Measurements from ENCODE around the gene NFATC2. TPM values are rescaled to one million over a fixed set of nuclear protein-coding genes. Genes with fewer than 3 reads are reported as not detected.

NFATC2 gene
- total and polyA plus RNA-seq, 2 experiments from 2014 or later, result 0.52 to 0.59 TPM

DNA sequence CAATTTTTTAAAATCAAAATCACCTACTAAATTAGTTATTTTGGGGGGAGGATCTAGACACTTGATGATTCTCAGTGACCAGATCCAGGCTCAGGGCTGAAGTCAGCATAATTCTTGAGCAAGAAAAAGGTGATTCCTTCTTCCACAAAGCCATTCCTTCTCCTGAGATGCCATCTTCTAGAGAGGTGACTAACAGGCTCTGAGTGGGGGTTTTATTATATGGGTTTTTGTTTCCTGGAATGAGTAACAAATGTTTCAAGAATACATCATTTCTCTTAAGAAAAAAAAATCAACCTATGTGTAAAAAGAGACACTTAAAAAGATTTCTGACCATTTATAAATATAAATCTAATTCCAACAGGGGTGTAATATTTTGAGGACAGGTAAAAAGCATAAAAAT is 154.3 kb downstream of the NFATC2 start:
- no peaks in the 10 kb centered on the region for H3K27me3 ChIP-seq (ENCODE audit: insufficient read depth)
- H3K4me3 ChIP-seq, result no peak overlapping the region
- H3K4me1 ChIP-seq (ENCODE audit: insufficient read depth), result peaks cover 43% of the 10 kb centered on the region
- H3K4me1 Mint-ChIP-seq, result peaks cover 50% of the 10 kb centered on the region
- H3K4me3 Mint-ChIP-seq, result no peak overlapping the region
- no peaks in the 10 kb centered on the region for H3K9me2 ChIP-seq (ENCODE audit: insufficient read depth)
- H3K79me2 ChIP-seq (replicated peaks; ENCODE audit: insufficient read depth), result no peaks in the 10 kb centered on the region
- H3F3A ChIP-seq (replicated peaks; ENCODE audit: low read depth), result no peaks in the 10 kb centered on the region
- no peak for TF ChIP-seq NANOG (IDR thresholded peaks at IDR 0.05; ENCODE audit: borderline replicate concordance)
- TF ChIP-seq, protein P1, sequence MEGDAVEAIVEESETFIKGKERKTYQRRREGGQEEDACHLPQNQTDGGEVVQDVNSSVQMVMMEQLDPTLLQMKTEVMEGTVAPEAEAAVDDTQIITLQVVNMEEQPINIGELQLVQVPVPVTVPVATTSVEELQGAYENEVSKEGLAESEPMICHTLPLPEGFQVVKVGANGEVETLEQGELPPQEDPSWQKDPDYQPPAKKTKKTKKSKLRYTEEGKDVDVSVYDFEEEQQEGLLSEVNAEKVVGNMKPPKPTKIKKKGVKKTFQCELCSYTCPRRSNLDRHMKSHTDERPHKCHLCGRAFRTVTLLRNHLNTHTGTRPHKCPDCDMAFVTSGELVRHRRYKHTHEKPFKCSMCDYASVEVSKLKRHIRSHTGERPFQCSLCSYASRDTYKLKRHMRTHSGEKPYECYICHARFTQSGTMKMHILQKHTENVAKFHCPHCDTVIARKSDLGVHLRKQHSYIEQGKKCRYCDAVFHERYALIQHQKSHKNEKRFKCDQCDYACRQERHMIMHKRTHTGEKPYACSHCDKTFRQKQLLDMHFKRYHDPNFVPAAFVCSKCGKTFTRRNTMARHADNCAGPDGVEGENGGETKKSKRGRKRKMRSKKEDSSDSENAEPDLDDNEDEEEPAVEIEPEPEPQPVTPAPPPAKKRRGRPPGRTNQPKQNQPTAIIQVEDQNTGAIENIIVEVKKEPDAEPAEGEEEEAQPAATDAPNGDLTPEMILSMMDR (conservative IDR thresholded peaks at IDR 0.05; ENCODE audit: low read depth in 2 of 2), result no peak
- TF ChIP-seq JUNB (IDR thresholded peaks at IDR 0.05; ENCODE audit: unreplicated experiment), result no peak
- no peaks in the 10 kb centered on the region for H4K20me1 ChIP-seq (replicated peaks; ENCODE audit: insufficient read depth)
- H3K27ac Mint-ChIP-seq, result no peak overlapping the region
- ATAC-seq (no peak), DNase-seq (ENCODE audit: low spot score) (no peak)
- no peaks in the 10 kb centered on the region for H3K36me3 ChIP-seq (ENCODE audit: insufficient read depth)
- no peak overlapping the region for H2AFZ ChIP-seq
- no peaks in the 10 kb centered on the region for H3K9me3 Mint-ChIP-seq
- H3K36me3 Mint-ChIP-seq (ENCODE audit: low read depth), result no peaks in the 10 kb centered on the region
- H3K4me2 ChIP-seq, result 0 out of 2 replicates have a peak overlapping the region, but pooled peaks have one; percentile 12
- no peak overlapping the region for H3K27ac ChIP-seq (ENCODE audit: low read depth)
- peaks cover 4% of the 10 kb centered on the region for H3K27me3 Mint-ChIP-seq (ENCODE audit: insufficient read depth, low read depth, poor library complexity)

- Histone ChIP-seq H3F3A (replicated peaks; ENCODE audit: low read depth) (no peaks in the 10 kb centered on the region), H3K27me3 (ENCODE audit: insufficient read depth) (no peaks in the 10 kb centered on the region), H2AFZ (no peak overlapping the region), H3K79me2 (replicated peaks; ENCODE audit: insufficient read depth) (no peaks in the 10 kb centered on the region), H3K4me3 (no peak overlapping the region), H3K27ac (ENCODE audit: low read depth) (no peak overlapping the region), H3K4me2 (peak overlapping the region; percentile 12), H3K36me3 (ENCODE audit: insufficient read depth) (no peaks in the 10 kb centered on the region), H3K9me2 (ENCODE audit: insufficient read depth) (no peaks in the 10 kb centered on the region), H3K4me1 (ENCODE audit: insufficient read depth) (peaks cover 43% of the 10 kb centered on the region), H4K20me1 (replicated peaks; ENCODE audit: insufficient read depth) (no peaks in the 10 kb centered on the region)
- no peaks in the 10 kb centered on the region for H3K9me3 Mint-ChIP-seq
- peak; percentile 78 for ATAC-seq
- H3K4me3 Mint-ChIP-seq, result peak overlapping the region; percentile 30; the same call in 1 of the 3 replicates
- peak; percentile 84 for DNase-seq (ENCODE audit: low spot score)
- peak overlapping the region; percentile 82; the same call in 1 of the 2 replicates for H3K27ac Mint-ChIP-seq
- H3K27me3 Mint-ChIP-seq (ENCODE audit: insufficient read depth, low read depth, poor library complexity), result peaks cover 4% of the 10 kb centered on the region
- peaks cover 50% of the 10 kb centered on the region for H3K4me1 Mint-ChIP-seq
- no peaks in the 10 kb centered on the region for H3K36me3 Mint-ChIP-seq (ENCODE audit: low read depth)
- peak; percentile 44; the same call in 1 of the 2 replicates for TF ChIP-seq NANOG (IDR thresholded peaks at IDR 0.05; ENCODE audit: borderline replicate concordance)
- TF ChIP-seq POLR2AphosphoS5 (IDR thresholded peaks at IDR 0.05; ENCODE audit: low read depth), result no peak
- TF ChIP-seq EZH2phosphoT487 (IDR thresholded peaks at IDR 0.05; ENCODE audit: unreplicated experiment), result no peak
- TF ChIP-seq JUNB (IDR thresholded peaks at IDR 0.05; ENCODE audit: unreplicated experiment), result no peak
- no peak for TF ChIP-seq EZH2 (IDR thresholded peaks at IDR 0.05; ENCODE audit: low read depth, unreplicated experiment)
- no peak for TF ChIP-seq STAT1 (IDR thresholded peaks at IDR 0.05; ENCODE audit: unreplicated experiment)
- TF ChIP-seq ZNF114 (CRISPR knock-in tag; IDR thresholded peaks at IDR 0.05), result peak; percentile 67; the same call in 1 of the 2 replicates
- TF ChIP-seq, protein P1 (conservative IDR thresholded peaks at IDR 0.05; ENCODE audit: low read depth in 2 of 2), result no peak
- TF ChIP-seq ZNF331 (CRISPR knock-in tag; IDR thresholded peaks at IDR 0.05; ENCODE audit: low read depth), result no peak
- TF ChIP-seq, protein P2, sequence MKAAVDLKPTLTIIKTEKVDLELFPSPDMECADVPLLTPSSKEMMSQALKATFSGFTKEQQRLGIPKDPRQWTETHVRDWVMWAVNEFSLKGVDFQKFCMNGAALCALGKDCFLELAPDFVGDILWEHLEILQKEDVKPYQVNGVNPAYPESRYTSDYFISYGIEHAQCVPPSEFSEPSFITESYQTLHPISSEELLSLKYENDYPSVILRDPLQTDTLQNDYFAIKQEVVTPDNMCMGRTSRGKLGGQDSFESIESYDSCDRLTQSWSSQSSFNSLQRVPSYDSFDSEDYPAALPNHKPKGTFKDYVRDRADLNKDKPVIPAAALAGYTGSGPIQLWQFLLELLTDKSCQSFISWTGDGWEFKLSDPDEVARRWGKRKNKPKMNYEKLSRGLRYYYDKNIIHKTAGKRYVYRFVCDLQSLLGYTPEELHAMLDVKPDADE (IDR thresholded peaks at IDR 0.05), result no peak
Measured at GRCh38 chr20:51387125-51387875, 155.2 kb downstream of the NFATC2 start.
